SK-N-SH (cell line): ENCODE measurements around the gene RAC2. TPM values are rescaled to one million over a fixed set of nuclear protein-coding genes. Genes with fewer than 3 reads are reported as not detected.

Source experiments
- CTCF ChIA-PET: fragments of 300-600, 350-600 bp; formaldehyde crosslinking; extraction: SDS; loops from one replicate; lab custom pipeline; 2021; lab: Yijun Ruan, JAX
- POLR2A ChIA-PET: fragments of 350-600 bp; sonication (Branson Sonifier 250); formaldehyde crosslinking; extraction: SDS; loops from one replicate; lab custom pipeline; 2020; ENCODE audit warnings: antibody characterized with exemption, inconsistent platforms; lab: Yijun Ruan, JAX
- DNase-seq: peaks from one replicate; pipeline ENCODE4 v3.0.0; 2012
- H2AFZ ChIP-seq: fragments of 200-600 bp; sonication (generic); 2 replicates; pipeline ENCODE4 v1.8.1; 2016; ENCODE audit warnings: antibody characterized with exemption, mild to moderate bottlenecking, low read depth
- H3F3A ChIP-seq: fragments of 200-600 bp; sonication (generic); replicated peaks from 2 replicates; pipeline ENCODE3; 2016; ENCODE audit warnings: antibody characterized with exemption, mild to moderate bottlenecking; ENCODE audit not compliant: insufficient read depth
- H3K27ac ChIP-seq, 2 experiments: fragments of 200-500 bp in 1 of 2; fragments of 200-600 bp in 1 of 2; sonication (Bioruptor generic) in 1 of 2; sonication (generic), shearing (Covaris generic) in 1 of 2; 2 replicates each; pipeline versions ENCODE4 v1.5.1 to v1.6.1; 2014 to 2016; ENCODE audit warnings: low read depth in 2 of 2, inconsistent platforms in 1 of 2, low read length in 1 of 2, mild to moderate bottlenecking in 1 of 2, mixed read lengths in 1 of 2
- H3K27me3 ChIP-seq: fragments of 200-600 bp; sonication (generic), shearing (Covaris generic); 2 replicates; pipeline ENCODE4 v1.6.1; 2016; ENCODE audit warnings: mixed run types; ENCODE audit not compliant: insufficient read depth
- H3K36me3 ChIP-seq, 2 experiments: fragments of 200-500 bp in 1 of 2; fragments of 200-600 bp in 1 of 2; sonication (Bioruptor generic) in 1 of 2; sonication (generic) in 1 of 2; replicated peaks in 1 of 2; 2 replicates each; pipeline versions ENCODE3 to v1.5.1; 2014 to 2016; ENCODE audit warnings: low read length in 1 of 2, mild to moderate bottlenecking in 1 of 2; ENCODE audit not compliant: insufficient read depth in 2 of 2, control insufficient read depth in 1 of 2
- H3K4me1 ChIP-seq, 2 experiments: fragments of 200-500 bp in 1 of 2; fragments of 200-600 bp in 1 of 2; sonication (Bioruptor generic) in 1 of 2; sonication (generic), shearing (Covaris generic) in 1 of 2; 2 replicates each; pipeline versions ENCODE4 v1.5.1 to v1.6.1; 2014 to 2016; ENCODE audit warnings: low read depth in 1 of 2, low read length in 1 of 2, mixed run types in 1 of 2; ENCODE audit not compliant: insufficient read depth in 2 of 2, control insufficient read depth in 1 of 2
- H3K4me2 ChIP-seq: fragments of 200-600 bp; sonication (generic), shearing (Covaris generic); 2 replicates; pipeline ENCODE4 v1.6.1; 2017; ENCODE audit warnings: mixed run types
- H3K4me3 ChIP-seq, 2 experiments: fragments of 200-500 bp in 1 of 2; fragments of 200-600 bp in 1 of 2; sonication (Bioruptor generic) in 1 of 2; sonication (generic), shearing (Covaris generic) in 1 of 2; 2 replicates each; pipeline versions ENCODE4 v1.5.1 to v1.8.1; 2014 to 2016; ENCODE audit warnings: low read depth in 2 of 2, inconsistent platforms in 1 of 2, low read length in 1 of 2, mild to moderate bottlenecking in 1 of 2, mixed read lengths in 1 of 2, moderate library complexity in 1 of 2
- H3K79me2 ChIP-seq: fragments of 200-600 bp; sonication (generic); 2 replicates; pipeline ENCODE4 v1.8.1; 2017; ENCODE audit warnings: mild to moderate bottlenecking; ENCODE audit not compliant: insufficient read depth
- H3K9ac ChIP-seq: fragments of 200-600 bp; sonication (generic); 2 replicates; pipeline ENCODE4 v1.6.1; 2017; ENCODE audit warnings: mixed run types
- H3K9me2 ChIP-seq: fragments of 200-600 bp; sonication (generic); 2 replicates; pipeline ENCODE4 v1.6.1; 2017; ENCODE audit warnings: mixed run types
- H3K9me3 ChIP-seq: fragments of 200-600 bp; sonication (generic); 2 replicates; pipeline ENCODE4 v1.6.1; 2017; ENCODE audit warnings: mixed run types, mild to moderate bottlenecking, moderate library complexity
- H4K20me1 ChIP-seq: fragments of 200-600 bp; sonication (generic); 2 replicates; pipeline ENCODE4 v1.6.1; 2017; ENCODE audit warnings: mild to moderate bottlenecking, mixed run types; ENCODE audit not compliant: insufficient read depth
- EP300 ChIP-seq, 2 experiments: IDR thresholded peaks; 2 replicates each; pipeline versions ENCODE4 v1.4.0 to v1.6.1; 2012; ENCODE audit warnings: borderline replicate concordance in 1 of 2, low read depth in 1 of 2, low read length in 1 of 2
- FOXM1 ChIP-seq: IDR thresholded peaks from 2 replicates; pipeline ENCODE4 v1.4.0; 2012; ENCODE audit warnings: low read depth, mild to moderate bottlenecking
- GATA2 ChIP-seq: sonication (generic); formaldehyde crosslinking; IDR thresholded peaks from 2 replicates; pipeline ENCODE4 v1.5.0; 2020; ENCODE audit warnings: mild to moderate bottlenecking, missing genetic modification reagents
- IRF3 ChIP-seq: fragments of 150-350 bp; IDR thresholded peaks from 2 replicates; pipeline ENCODE4 v1.6.1; 2016; ENCODE audit warnings: mild to moderate bottlenecking, low read depth, low read length
- JUND ChIP-seq: IDR thresholded peaks from 2 replicates; pipeline ENCODE4 v1.4.0; 2012
- MEF2A ChIP-seq: IDR thresholded peaks from 2 replicates; pipeline ENCODE4 v1.4.0; 2012; ENCODE audit warnings: low read depth, borderline replicate concordance
- MXI1 ChIP-seq: IDR thresholded peaks from 2 replicates; pipeline ENCODE4 v1.6.1; 2012; ENCODE audit warnings: mild to moderate bottlenecking, low read depth, low read length, improper control_type of control experiment
- NRF1 ChIP-seq: IDR thresholded peaks from 2 replicates; pipeline ENCODE4 v1.6.1; 2012; ENCODE audit warnings: low read depth, mild to moderate bottlenecking, low read length
- PBX3 ChIP-seq: IDR thresholded peaks from 2 replicates; pipeline ENCODE4; 2012
- POLR2AphosphoS5 ChIP-seq: IDR thresholded peaks from 2 replicates; pipeline ENCODE4 v1.6.1; 2012; ENCODE audit warnings: low read depth, low read length
- RAD21 ChIP-seq: IDR thresholded peaks from 2 replicates; pipeline ENCODE4 v1.6.1; 2012; ENCODE audit warnings: mild to moderate bottlenecking, low read length
- SIN3A ChIP-seq: IDR thresholded peaks from 2 replicates; pipeline ENCODE4 v1.6.1; 2012; ENCODE audit warnings: low read depth, mild to moderate bottlenecking, low read length, moderate library complexity, borderline replicate concordance
- TEAD4 ChIP-seq: IDR thresholded peaks from 2 replicates; pipeline ENCODE4 v1.4.0; 2012; ENCODE audit warnings: mild to moderate bottlenecking, borderline replicate concordance; ENCODE audit not compliant: insufficient read depth
- YY1 ChIP-seq: IDR thresholded peaks from 2 replicates; pipeline ENCODE4 v1.4.0; 2012; ENCODE audit warnings: low read depth, mild to moderate bottlenecking
- WGBS: methylation state at CpG from one replicate; pipeline ENCODE4 v1.1.6; 2017; ENCODE audit warnings: low lambda C conversion rate; 5-methylcytosine and 5-hydroxymethylcytosine counted together
- polyA plus RNA-seq, 3 experiments: library from polyadenylated mRNA; depleted of rRNA; stranded (reverse); fragments of >200 nt; gene quantifications; 2 replicates each; pipeline ENCODE4 v1.2.3, GENCODE V29; 2012

Gene RAC2
- polyA plus RNA-seq, 1 of the 3 experiments (the other 2 are of a cell fraction) = 29.9 TPM

GRCh38 chr22:37206841-37207821, 36.9 kb downstream of the RAC2 start:
- no peaks in the 10 kb centered on the region for H3F3A ChIP-seq
- ChIA-PET POLR2A (no interaction called here), CTCF (interaction anchor here (1.1 to 4.7 kb wide), 3 partner anchors 8 to 53 kb away, joined by 3 to 54 read pairs (median 14); no protein-coding TSS in a partner anchor)
- H3K4me2 ChIP-seq = no peak overlapping the region
- H2AFZ ChIP-seq = no peak overlapping the region
- peaks cover 0 to 4% of the 10 kb centered on the region in 2 experiments; a peak in 1 of 4 replicates for H3K4me1 ChIP-seq
- WGBS = 89% methylated on average over 40 of the region's 71 CpGs
- H3K9ac ChIP-seq = no peak overlapping the region
- no peak for DNase-seq
- TF ChIP-seq FOXM1 (no peak), RAD21 (no peak), JUND (no peak), PBX3 (no peak), NRF1 (no peak), IRF3 (no peak), GATA2 (CRISPR knock-in tag) (no peak), TEAD4 (no peak), SIN3A (no peak)
- H3K27ac ChIP-seq = no peak overlapping the region
- H3K4me3 ChIP-seq = no peak overlapping the region
- H3K9me2 ChIP-seq = no peaks in the 10 kb centered on the region
- H3K79me2 ChIP-seq = no peaks in the 10 kb centered on the region
- H4K20me1 ChIP-seq = no peaks in the 10 kb centered on the region
- no peaks in the 10 kb centered on the region for H3K27me3 ChIP-seq
- H3K36me3 ChIP-seq = no peaks in the 10 kb centered on the region
- H3K9me3 ChIP-seq = no peaks in the 10 kb centered on the region

GRCh38 chr22:37206118-37206840, 37.8 kb downstream of the RAC2 start:
- Histone ChIP-seq H3K79me2 (no peaks in the 10 kb centered on the region), H3F3A (no peaks in the 10 kb centered on the region), H3K4me2 (no peak overlapping the region), H3K4me1 (no peaks in the 10 kb centered on the region; a peak in 1 of 4 replicates)
- POLR2A ChIA-PET = no interaction called here
- TF ChIP-seq MXI1 (no peak), MEF2A (no peak), TEAD4 (no peak), POLR2AphosphoS5 (no peak), RAD21 (no peak), YY1 (no peak), EP300 (IDR thresholded peaks at IDR 0.05; ENCODE audit: borderline replicate concordance in 1 of 2, low read depth in 1 of 2, low read length in 1 of 2) (no peak)
- TF ChIP-seq, all 33 proteins: peak for 0
- Histone ChIP-seq H3K4me3 (no peak overlapping the region), H3K9ac (no peak overlapping the region), H3K27me3 (no peaks in the 10 kb centered on the region), H4K20me1 (no peaks in the 10 kb centered on the region), H3K36me3 (no peaks in the 10 kb centered on the region), H2AFZ (no peak overlapping the region), H3K9me3 (no peaks in the 10 kb centered on the region), H3K27ac (no peak overlapping the region), H3K9me2 (no peaks in the 10 kb centered on the region)
- CTCF ChIA-PET = interaction anchor here (0.7 to 2.2 kb wide), 6 partner anchors 9 to 252 kb away, joined by 3 to 14 read pairs (median 4); no protein-coding TSS in a partner anchor
- no peak for DNase-seq
- WGBS = 89% methylated on average over 16 of the region's 16 CpGs
